Psoas muscle (tissue), 8 donors: ENCODE measurements around the gene MEX3A. TPM values are rescaled to one million over a fixed set of nuclear protein-coding genes. Genes with fewer than 3 reads are reported as not detected.

Source experiments
- ATAC-seq, 4 donors: fragments of 200-7000 bp; cut with Tn5 transposase; one replicate each; pipeline ENCODE4 v1.9.1; 2020; ENCODE audit warnings: moderate library complexity in 3 of 4, mild to moderate bottlenecking in 2 of 4
- DNase-seq, 2 donors: peaks; one replicate each; pipeline ENCODE4 v3.0.0-alpha.2; 2020
- H3K27ac ChIP-seq: fragments of 200-600 bp; one replicate; pipeline ENCODE4 v1.8.0; 2022
- H3K27me3 ChIP-seq, 3 donors: fragments of 200-600 bp in 1 of 3; one replicate each; pipeline versions ENCODE4 v1.6.1 to v1.8.0; 2013 to 2022; ENCODE audit warnings: low read length in 2 of 3, mild to moderate bottlenecking in 2 of 3, moderate library complexity in 1 of 3; ENCODE audit not compliant: insufficient read depth in 3 of 3
- H3K36me3 ChIP-seq, 2 donors: fragments of 200-600 bp in 1 of 2; one replicate each; pipeline versions ENCODE4 v1.6.1 to v1.8.0; 2013 to 2022; ENCODE audit warnings: low read depth in 1 of 2, mild to moderate bottlenecking in 1 of 2, moderate library complexity in 1 of 2; ENCODE audit not compliant: insufficient read depth in 1 of 2
- H3K4me1 ChIP-seq: fragments of 200-600 bp; one replicate; pipeline ENCODE4 v1.8.0; 2022
- H3K4me3 ChIP-seq: fragments of 200-600 bp; one replicate; pipeline ENCODE4 v1.8.0; 2022; ENCODE audit warnings: mild to moderate bottlenecking
- H3K9me3 ChIP-seq: fragments of 200-600 bp; one replicate; pipeline ENCODE4 v1.8.0; 2022
- CTCF ChIP-seq: fragments of 200-600 bp; IDR thresholded peaks from one replicate; pipeline ENCODE4 v1.8.0; 2022; ENCODE audit warnings: antibody characterized with exemption
- WGBS, 3 donors: extraction: QIAGEN DNeasy Blood & Tissue Kit; methylation state at CpG; one replicate each; pipeline versions ENCODE4 v1.1.6 to v1.1.7; 2013; 5-methylcytosine and 5-hydroxymethylcytosine counted together
- intact Hi-C, 2 donors: fragments of 100-400 bp; cut with DNase I; formaldehyde crosslinking; loops; one replicate each; pipeline versions ENCODE4 v1.11.0 to v1.14.2; 2022
- polyA plus RNA-seq, 3 donors: library from polyadenylated mRNA; stranded (reverse); fragments of 200-250 nt; gene quantifications; one replicate each; pipeline ENCODE4 v1.2.3, GENCODE V29; 2013
- total RNA-seq, 4 donors: library from RNA; stranded (reverse); fragmentation: NEBNext Ultra II Directional in 2 of 4; extraction: Animal tissue kit (Norgen Biotek cat#: 25700) in 2 of 4; gene quantifications; one replicate each; pipeline versions ENCODE4 v1.2.1 to v1.2.4, GENCODE V29; 2021 to 2023
- donor health status: healthy with polysubstance abuse.
- donor health status: DM: no; HTN: no; CAD: no; lungs with moderate emphysema.
- donor health status: Bipolar disorder and iron deficiency.
- donor health status: healthy.
- donor health status: DM: yes; HTN: yes; CAD: no.
- donor health status: DM: no; HTN: no; CAD: no.
- donor health status: DM: no; HTN: no; CAD: no.
- donor health status: DM: yes; HTN: yes; CAD: no.

Gene MEX3A
- total and polyA plus RNA-seq, 7 donors = 0.06 to 0.42 (median 0.13) TPM

- TF ChIP-seq CTCF = no peak
- no peaks in the 10 kb centered on the region for H3K9me3 ChIP-seq
- no peak overlapping the region for H3K27ac ChIP-seq
- intact Hi-C loops = no loop called here
- H3K36me3 ChIP-seq = no peaks in the 10 kb centered on the region
- H3K27me3 ChIP-seq = no peaks in the 10 kb centered on the region
- H3K4me1 ChIP-seq = no peaks in the 10 kb centered on the region
- peak in 3 of 4 donors; percentile 39 to 58 (median 43) for ATAC-seq
- 55 to 72% (median 64%) methylated on average over 64 to 73 of the region's 73 CpGs for WGBS, 3 donors
- H3K4me3 ChIP-seq = peak overlapping the region; percentile 57
- peak; percentile 64 to 68 for DNase-seq
Observed at GRCh38 chr1:156076609-156077429, 5.4 kb downstream of the MEX3A start.

- Histone ChIP-seq H3K27ac (no peak overlapping the region), H3K9me3 (no peaks in the 10 kb centered on the region), H3K27me3 (no peaks in the 10 kb centered on the region), H3K4me1 (no peaks in the 10 kb centered on the region), H3K4me3 (peak overlapping the region; percentile 57), H3K36me3 (no peaks in the 10 kb centered on the region)
- DNase-seq = no peak
- TF ChIP-seq CTCF = no peak
- 63 to 71% (median 64%) methylated on average over 4 of the region's 4 CpGs for WGBS, 3 donors
- intact Hi-C loops = no loop called here
- no peak for ATAC-seq
Observed at GRCh38 chr1:156075775-156076204, 6.5 kb downstream of the MEX3A start.

- Histone ChIP-seq H3K27me3 (no peaks in the 10 kb centered on the region), H3K4me3 (no peak overlapping the region), H3K36me3 (no peaks in the 10 kb centered on the region), H3K4me1 (no peaks in the 10 kb centered on the region), H3K9me3 (no peaks in the 10 kb centered on the region), H3K27ac (no peak overlapping the region)
- 40 to 76% (median 54%) methylated on average over 3 of the region's 3 CpGs for WGBS, 3 donors
- ATAC-seq (no peak), DNase-seq (no peak)
- no peak for TF ChIP-seq CTCF
- intact Hi-C loops = no loop called here
Observed at GRCh38 chr1:156075162-156075561, 7.1 kb downstream of the MEX3A start.

GRCh38 chr1:156074661-156075060 is 7.6 kb downstream of the MEX3A start:
- H3K4me1 ChIP-seq = no peaks in the 10 kb centered on the region

More at GRCh38 chr1:156074661-156075060, 7.6 kb downstream of the MEX3A start:
- no peak overlapping the region for H3K4me3 ChIP-seq
- 54 to 72% (median 62%) methylated on average over 7 to 8 of the region's 8 CpGs for WGBS, 3 donors
- no peaks in the 10 kb centered on the region for H3K9me3 ChIP-seq
- ATAC-seq (no peak), DNase-seq (no peak)
- intact Hi-C loops = no loop called here
- TF ChIP-seq CTCF = no peak
- no peaks in the 10 kb centered on the region for H3K27me3 ChIP-seq
- H3K36me3 ChIP-seq = no peaks in the 10 kb centered on the region
- no peak overlapping the region for H3K27ac ChIP-seq
